Mucosa of descending colon (tissue), 3 donors: Measurements from ENCODE around the gene RER1. TPM values are rescaled to one million over a fixed set of nuclear protein-coding genes. Genes with fewer than 3 reads are reported as not detected.
A peak's percentile ranks its signal among the peaks of the same experiment; 100 is the strongest.

Experiments
- ATAC-seq: fragments of 200-7000 bp; cut with Tn5 transposase; one replicate; pipeline ENCODE4 v1.9.1; 2020; ENCODE audit warnings: mild to moderate bottlenecking, moderate library complexity
- DNase-seq, 3 donors: peaks; one replicate each; pipeline ENCODE4 v3.0.0-alpha.2; 2020
- H3K36me3 ChIP-seq: fragments of 200-600 bp; one replicate; pipeline ENCODE4 v1.8.0; 2021; ENCODE audit warnings: low read depth, mild to moderate bottlenecking
- H3K4me1 ChIP-seq: fragments of 200-600 bp; one replicate; pipeline ENCODE4 v1.8.0; 2021; ENCODE audit warnings: low read depth, mild to moderate bottlenecking
- H3K4me3 ChIP-seq: fragments of 200-600 bp; one replicate; pipeline ENCODE4 v1.8.0; 2021; ENCODE audit warnings: mild to moderate bottlenecking
- H3K9me3 ChIP-seq: fragments of 200-600 bp; one replicate; pipeline ENCODE4 v1.8.0; 2021; ENCODE audit warnings: mild to moderate bottlenecking
- intact Hi-C, 2 donors: fragments of 100-400 bp; cut with DNase I in 1 of 2; cut with micrococcal nuclease in 1 of 2; formaldehyde crosslinking; loops; one replicate each; pipeline versions ENCODE4 v1.11.0 to v1.11.1; 2022; cut with DNase I, micrococcal nuclease
- total RNA-seq, 3 donors: library from RNA; stranded (reverse); fragmentation: NEBNext Ultra II Directional in 2 of 3; extraction: Animal tissue kit (Norgen Biotek cat#: 25700) in 2 of 3; gene quantifications; one replicate each; pipeline versions ENCODE4 v1.2.1 to v1.2.4, GENCODE V29; 2021 to 2023
- TF ChIP-seq, protein P1 (sequence below): fragments of 200-600 bp; IDR thresholded peaks from one replicate; pipeline ENCODE4 v1.8.0; 2022; ENCODE audit warnings: antibody characterized with exemption, mild to moderate bottlenecking
- donor health status: DM: no; HTN: no; CAD: no; lungs with moderate emphysema.
- donor health status: DM: no; HTN: no; CAD: no.
- donor health status: DM: no; HTN: yes; CAD: no.

Gene RER1
- total RNA-seq, 3 donors from 2014 or later, result 151 to 217 (median 193) TPM

DNA sequence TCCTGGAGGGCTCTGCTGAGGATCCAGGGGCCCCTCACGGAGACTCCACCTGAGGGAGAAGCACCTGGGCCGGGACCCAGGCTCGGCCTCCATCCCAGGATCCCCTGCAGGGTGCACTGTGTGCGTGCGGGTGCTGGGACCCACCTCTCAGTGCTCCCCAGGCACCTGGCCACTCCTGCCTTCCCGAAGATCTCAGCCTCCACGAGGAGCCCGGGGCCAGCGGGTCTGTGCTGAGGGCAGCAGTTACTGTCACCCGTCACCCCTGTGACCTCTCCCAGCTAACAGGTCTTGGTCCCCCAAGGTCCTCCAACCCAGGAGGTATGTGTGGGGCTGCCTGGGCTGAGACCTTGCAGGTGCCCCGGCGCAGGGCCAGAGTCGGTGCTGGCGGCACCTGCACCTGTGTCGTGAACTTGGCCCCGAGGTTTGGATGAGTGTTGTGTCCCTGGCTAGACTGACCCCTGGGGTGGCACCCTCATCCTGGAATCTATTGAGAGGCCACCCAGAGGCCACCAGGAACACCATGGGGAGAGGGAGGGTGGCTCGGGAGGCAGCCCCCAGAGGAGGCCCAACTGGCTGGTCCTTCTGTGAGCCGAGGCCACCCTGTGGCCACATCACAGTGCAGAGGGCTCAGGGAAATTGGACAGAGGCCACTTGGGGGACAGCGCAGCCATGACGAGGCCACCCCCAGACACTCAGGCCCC lies 17.9 kb upstream of the RER1 start:
- Histone ChIP-seq H3K36me3 (no peaks in the 10 kb centered on the region), H3K4me3 (no peak overlapping the region), H3K4me1 (no peaks in the 10 kb centered on the region), H3K9me3 (no peaks in the 10 kb centered on the region)
- intact Hi-C loops, result no loop called here
- DNase-seq (peak in 2 of 3 donors; percentile 18 to 31), ATAC-seq (no peak)
- TF ChIP-seq, protein P1, sequence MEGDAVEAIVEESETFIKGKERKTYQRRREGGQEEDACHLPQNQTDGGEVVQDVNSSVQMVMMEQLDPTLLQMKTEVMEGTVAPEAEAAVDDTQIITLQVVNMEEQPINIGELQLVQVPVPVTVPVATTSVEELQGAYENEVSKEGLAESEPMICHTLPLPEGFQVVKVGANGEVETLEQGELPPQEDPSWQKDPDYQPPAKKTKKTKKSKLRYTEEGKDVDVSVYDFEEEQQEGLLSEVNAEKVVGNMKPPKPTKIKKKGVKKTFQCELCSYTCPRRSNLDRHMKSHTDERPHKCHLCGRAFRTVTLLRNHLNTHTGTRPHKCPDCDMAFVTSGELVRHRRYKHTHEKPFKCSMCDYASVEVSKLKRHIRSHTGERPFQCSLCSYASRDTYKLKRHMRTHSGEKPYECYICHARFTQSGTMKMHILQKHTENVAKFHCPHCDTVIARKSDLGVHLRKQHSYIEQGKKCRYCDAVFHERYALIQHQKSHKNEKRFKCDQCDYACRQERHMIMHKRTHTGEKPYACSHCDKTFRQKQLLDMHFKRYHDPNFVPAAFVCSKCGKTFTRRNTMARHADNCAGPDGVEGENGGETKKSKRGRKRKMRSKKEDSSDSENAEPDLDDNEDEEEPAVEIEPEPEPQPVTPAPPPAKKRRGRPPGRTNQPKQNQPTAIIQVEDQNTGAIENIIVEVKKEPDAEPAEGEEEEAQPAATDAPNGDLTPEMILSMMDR, result no peak

DNA sequence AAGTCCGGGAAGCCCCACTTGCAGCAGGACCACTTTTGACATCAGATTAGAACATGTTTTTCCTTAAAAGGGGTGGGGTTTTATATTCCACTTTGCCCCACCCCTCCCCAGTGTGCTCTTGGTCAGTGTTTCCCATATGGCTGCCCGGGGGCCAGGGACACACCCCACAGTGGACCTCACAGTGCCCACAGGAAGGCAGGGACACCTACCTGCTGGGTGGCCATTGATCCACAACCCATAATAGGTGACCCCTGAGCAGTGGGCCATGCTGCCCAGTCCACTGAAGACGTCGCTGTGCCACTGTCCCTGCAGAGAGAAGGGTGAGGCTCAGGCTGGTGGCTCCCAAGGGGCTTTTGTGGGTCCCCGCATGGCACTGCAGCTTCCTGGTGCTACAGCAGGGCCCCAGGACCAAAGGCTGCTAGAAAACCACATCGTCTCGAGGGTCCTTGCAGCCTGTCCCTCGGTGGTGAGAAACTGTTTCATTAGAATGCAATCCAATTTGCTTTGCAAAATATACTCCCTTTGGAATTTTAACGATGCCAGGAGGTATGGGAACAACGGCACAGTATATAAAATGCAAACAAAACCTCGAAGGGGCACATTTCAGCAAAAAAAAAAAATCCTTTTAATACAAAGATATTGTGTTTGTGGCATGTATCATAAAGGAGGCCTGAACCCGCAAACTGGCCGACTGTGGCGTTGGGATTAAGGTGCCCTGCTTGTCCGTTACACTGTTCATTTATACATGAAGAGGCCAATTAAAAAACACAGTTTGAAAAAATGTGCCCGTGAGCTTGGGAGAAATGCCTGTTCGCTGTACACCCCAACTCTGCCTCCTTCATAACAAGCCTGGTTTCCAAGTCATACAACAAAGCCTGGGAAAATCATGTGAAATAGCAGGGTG lies 17.1 kb upstream of the RER1 start:
- ATAC-seq (no peak), DNase-seq (peak in 2 of 3 donors; percentile 9 to 26)
- Histone ChIP-seq H3K36me3 (no peaks in the 10 kb centered on the region), H3K4me1 (no peaks in the 10 kb centered on the region), H3K9me3 (no peaks in the 10 kb centered on the region), H3K4me3 (no peak overlapping the region)
- intact Hi-C loops, result loop anchor here in 1 of 2 donors (5.0 kb wide), 1 partner anchor 177 kb away; no protein-coding TSS in a partner anchor
- TF ChIP-seq, protein P1, result no peak

- Histone ChIP-seq H3K4me1 (no peaks in the 10 kb centered on the region), H3K9me3 (no peaks in the 10 kb centered on the region), H3K4me3 (no peak overlapping the region), H3K36me3 (no peaks in the 10 kb centered on the region)
- TF ChIP-seq, protein P1, result no peak
- ATAC-seq (no peak), DNase-seq (peak in 1 of 3 donors; percentile 45)
- intact Hi-C loops, result loop anchor here in 1 of 2 donors (5.0 kb wide), 1 partner anchor 178 kb away; no protein-coding TSS in a partner anchor
Measured at GRCh38 chr1:2375246-2375922, 16.3 kb upstream of the RER1 start.

GRCh38 chr1:2375923-2376260 lies 15.7 kb upstream of the RER1 start:
- DNase-seq (peak in 1 of 3 donors; percentile 19), ATAC-seq (no peak)
- intact Hi-C loops, result loop anchor here in 1 of 2 donors (5.0 kb wide), 1 partner anchor 179 kb away; no protein-coding TSS in a partner anchor
- no peaks in the 10 kb centered on the region for H3K9me3 ChIP-seq
- H3K36me3 ChIP-seq, result no peaks in the 10 kb centered on the region
- H3K4me1 ChIP-seq, result no peaks in the 10 kb centered on the region
- no peak overlapping the region for H3K4me3 ChIP-seq
- TF ChIP-seq, protein P1, result no peak

GRCh38 chr1:2376261-2376741 lies 15.3 kb upstream of the RER1 start:
- peak in 2 of 3 donors; percentile 23 to 38 for DNase-seq
- TF ChIP-seq, protein P1, result no peak
- H3K4me1 ChIP-seq, result no peaks in the 10 kb centered on the region
- H3K4me3 ChIP-seq, result no peak overlapping the region
- no peak for ATAC-seq
- H3K9me3 ChIP-seq, result no peaks in the 10 kb centered on the region
- intact Hi-C loops, result loop anchor here in 1 of 2 donors (5.0 kb wide), 1 partner anchor 179 kb away; no protein-coding TSS in a partner anchor
- no peaks in the 10 kb centered on the region for H3K36me3 ChIP-seq
